Stimulated activated naive CD8-positive, alpha-beta T cell treated with anti-CD3 and anti-CD28 coated beads, Interleukin-15, amount 100 ng/mL, for 72 hours (primary cell): Measurements from ENCODE around the gene CSE1L.
"Not testable (repeated sequence)": the region's sequence is repeated elsewhere in the genome, so short reads cannot be mapped to it uniquely, and the experiment has no call there.

Source experiments
- ATAC-seq: fragments of 150-1000 bp; cut with Tn5 transposase; 2 replicates; pipeline ENCODE4 v1.10.0; 2021; ENCODE audit warnings: mild to moderate bottlenecking, moderate library complexity
- DNase-seq, 2 donors: peaks; one replicate each; pipeline ENCODE4 v3.0.0; 2021 to 2022
- H3K27ac Mint-ChIP-seq, 2 donors: one replicate each; pipeline ENCODE4 v1.8.0; 2022; ENCODE audit warnings: mild to moderate bottlenecking in 2 of 2, mixed read lengths in 2 of 2, moderate library complexity in 2 of 2
- H3K27me3 Mint-ChIP-seq: one replicate; pipeline ENCODE4 v1.8.0; 2022; ENCODE audit warnings: mixed read lengths
- H3K4me1 Mint-ChIP-seq: one replicate; pipeline ENCODE4 v1.8.0; 2022; ENCODE audit warnings: mild to moderate bottlenecking, mixed read lengths
- H3K4me3 Mint-ChIP-seq, 2 donors: one replicate each; pipeline ENCODE4 v1.8.0; 2022; ENCODE audit warnings: mild to moderate bottlenecking in 2 of 2, mixed read lengths in 2 of 2, moderate library complexity in 1 of 2
- H3K9me3 Mint-ChIP-seq, 2 donors: one replicate each; pipeline ENCODE4 v1.8.0; 2022; ENCODE audit warnings: mixed read lengths in 2 of 2

The CSE1L gene

GRCh38 chr20:49039854-49040253, 6.3 kb upstream of the CSE1L start:
- Mint-ChIP-seq H3K4me3 (no peak overlapping the region), H3K4me1 (peaks cover 16% of the 10 kb centered on the region), H3K27ac (peak overlapping the region in 1 of 2 donors; percentile 21), H3K9me3 (no peaks in the 10 kb centered on the region), H3K27me3 (no peaks in the 10 kb centered on the region)
- DNase-seq: no peak
- ATAC-seq: no peak

DNA sequence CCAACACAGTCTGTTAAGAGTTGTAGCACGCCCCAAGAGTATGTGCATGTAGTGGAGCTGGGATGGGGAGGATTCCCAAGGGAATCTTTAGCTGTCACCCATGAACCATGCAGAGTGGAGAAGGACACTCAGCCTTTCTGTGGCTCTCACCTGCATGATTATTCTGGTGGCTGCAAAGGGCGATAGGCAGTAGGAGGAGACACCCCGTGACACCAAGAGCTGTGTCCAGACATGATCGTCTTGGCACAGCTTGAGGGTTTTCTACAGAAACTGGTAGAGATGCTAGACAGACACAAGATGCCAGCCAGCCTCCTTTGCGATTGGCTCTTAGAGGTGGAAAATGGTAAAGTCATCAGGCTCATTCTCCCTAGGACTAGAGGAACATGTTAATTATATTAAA, 3.1 kb upstream of the CSE1L start:
- no peaks in the 10 kb centered on the region for H3K9me3 Mint-ChIP-seq
- peaks cover 23% of the 10 kb centered on the region for H3K4me1 Mint-ChIP-seq
- H3K27me3 Mint-ChIP-seq: no peaks in the 10 kb centered on the region
- DNase-seq (no peak), ATAC-seq (no peak)
- H3K27ac Mint-ChIP-seq: peak overlapping the region in 1 of 2 donors; percentile 59
- H3K4me3 Mint-ChIP-seq: no peak overlapping the region

DNA sequence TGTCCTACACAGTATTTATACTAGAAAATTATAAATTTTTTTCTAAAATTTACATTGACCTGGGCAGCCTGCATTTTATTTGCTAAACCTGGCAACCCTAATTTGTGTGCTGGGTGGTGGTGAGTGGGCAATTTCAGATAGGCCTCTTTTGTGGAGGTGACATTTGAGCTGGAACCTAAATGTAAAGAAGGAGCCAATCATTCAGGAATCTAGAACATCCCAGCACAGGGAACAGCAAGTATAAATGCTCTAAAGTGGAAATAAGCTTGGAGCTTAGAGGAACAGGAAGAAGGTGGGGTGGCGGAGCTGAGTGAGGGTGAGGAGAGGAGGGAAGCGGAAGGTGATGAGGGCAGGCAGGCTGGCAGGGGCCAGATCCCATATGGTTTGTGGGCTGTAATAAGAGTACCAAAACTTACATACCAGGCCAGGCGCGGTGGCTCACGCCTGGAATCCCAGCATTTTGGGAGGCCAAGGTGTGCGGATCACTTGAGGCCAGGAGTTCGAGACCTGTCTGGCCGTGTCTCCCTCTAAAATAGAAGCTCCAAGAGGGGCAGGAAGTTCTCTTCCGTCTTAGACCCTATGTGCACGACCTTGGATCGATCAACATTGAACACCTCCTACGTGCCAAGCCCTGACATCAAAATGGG, 549 bp upstream of the CSE1L start:
- no peaks in the 10 kb centered on the region for H3K27me3 Mint-ChIP-seq
- no peaks in the 10 kb centered on the region for H3K9me3 Mint-ChIP-seq
- H3K4me3 Mint-ChIP-seq: peak overlapping the region; percentile 95 to 99
- H3K4me1 Mint-ChIP-seq: peaks cover 25% of the 10 kb centered on the region
- peak overlapping the region; percentile 100 for H3K27ac Mint-ChIP-seq
- no peak for DNase-seq
- no peak for ATAC-seq

DNA sequence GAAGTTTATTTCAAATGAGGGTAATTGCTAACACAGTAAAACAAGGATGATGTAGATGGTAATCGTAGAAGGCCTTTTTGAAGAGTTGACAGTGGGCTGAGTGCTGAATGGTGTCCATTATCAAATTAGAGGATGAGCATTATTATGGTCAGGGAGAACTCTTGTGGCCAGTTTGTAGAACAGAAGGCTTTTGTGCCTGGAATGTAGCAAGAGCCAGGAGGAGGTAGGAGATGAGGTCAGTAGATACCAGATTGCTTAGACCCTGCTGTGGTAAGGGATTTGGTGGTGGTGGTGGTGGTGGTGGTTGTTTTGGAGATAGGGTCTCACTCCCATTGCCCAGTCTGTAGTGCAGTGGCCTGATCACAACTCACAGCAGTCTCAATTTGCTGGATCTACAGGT, 6.2 kb downstream of the CSE1L start:
- peak overlapping the region in 1 of 2 donors; percentile 23 for H3K27ac Mint-ChIP-seq

GRCh38 chr20:49054056-49054643, 8.0 kb downstream of the CSE1L start:
- Mint-ChIP-seq H3K27me3 (no peaks in the 10 kb centered on the region), H3K27ac (no peak overlapping the region), H3K9me3 (no peaks in the 10 kb centered on the region), H3K4me3 (no peak overlapping the region), H3K4me1 (peaks cover 39% of the 10 kb centered on the region)
- DNase-seq (no peak), ATAC-seq (no peak)

More for the DNA sequence above, 6.2 kb downstream of the CSE1L start:
- Mint-ChIP-seq H3K27me3 (no peaks in the 10 kb centered on the region), H3K4me3 (no peak overlapping the region), H3K9me3 (no peaks in the 10 kb centered on the region), H3K4me1 (peaks cover 54% of the 10 kb centered on the region)
- DNase-seq (no peak), ATAC-seq (no peak)

DNA sequence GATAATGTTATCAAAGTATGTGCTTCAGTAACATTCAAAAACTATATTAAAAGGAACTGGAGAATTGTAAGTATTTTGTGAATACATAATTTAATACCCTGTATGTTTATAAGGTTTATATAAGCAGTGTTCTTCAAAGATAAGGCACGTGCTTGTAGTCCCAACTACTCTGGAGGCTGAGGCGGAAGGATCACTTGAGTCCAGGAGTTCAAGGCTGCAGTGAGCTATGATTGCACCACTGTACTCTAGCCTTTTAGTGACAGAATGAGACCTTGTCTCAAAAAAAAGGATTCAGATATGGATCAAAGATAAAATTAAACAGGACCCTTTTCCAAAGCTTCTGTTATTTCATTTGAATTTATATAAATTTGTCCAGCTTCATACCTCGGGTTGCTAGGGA, 17.2 kb downstream of the CSE1L start:
- no peak overlapping the region for H3K27ac Mint-ChIP-seq
- H3K4me3 Mint-ChIP-seq: no peak overlapping the region
- no peaks in the 10 kb centered on the region for H3K27me3 Mint-ChIP-seq
- no peaks in the 10 kb centered on the region for H3K4me1 Mint-ChIP-seq
- H3K9me3 Mint-ChIP-seq: no peaks in the 10 kb centered on the region
- DNase-seq: no peak
- no peak for ATAC-seq

DNA sequence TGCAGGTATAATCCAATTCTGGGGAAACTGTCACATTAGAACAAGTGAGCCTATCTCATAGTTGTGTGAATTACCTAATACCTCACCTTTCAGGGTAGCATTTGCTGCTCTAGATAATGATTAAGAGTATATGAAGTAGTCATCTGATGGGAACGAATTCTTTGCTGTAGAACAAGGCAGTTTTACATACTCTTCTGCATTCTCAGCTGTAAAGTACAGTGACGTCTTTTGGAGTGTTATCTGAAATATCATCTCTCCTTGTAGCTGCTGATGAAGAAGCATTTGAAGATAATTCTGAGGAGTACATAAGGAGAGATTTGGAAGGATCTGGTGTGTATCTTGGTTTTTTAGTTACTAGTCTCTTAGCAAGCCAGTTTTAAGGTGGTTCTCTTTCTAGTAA, 28.4 kb downstream of the CSE1L start:
- Mint-ChIP-seq H3K27me3 (no peaks in the 10 kb centered on the region), H3K9me3 (no peaks in the 10 kb centered on the region), H3K4me1 (no peaks in the 10 kb centered on the region), H3K27ac (peak overlapping the region in 1 of 2 donors; percentile 60), H3K4me3 (no peak overlapping the region)
- ATAC-seq (no peak), DNase-seq (no peak)

GRCh38 chr20:49078310-49078709, 32.2 kb downstream of the CSE1L start:
- H3K27ac Mint-ChIP-seq: no peak overlapping the region
- H3K27me3 Mint-ChIP-seq: no peaks in the 10 kb centered on the region
- ATAC-seq (no peak), DNase-seq (no peak)
- no peaks in the 10 kb centered on the region for H3K9me3 Mint-ChIP-seq
- H3K4me1 Mint-ChIP-seq: no peaks in the 10 kb centered on the region
- H3K4me3 Mint-ChIP-seq: no peak overlapping the region

- not testable (repeated sequence) for H3K27ac Mint-ChIP-seq, H3K4me3 Mint-ChIP-seq, H3K27me3 Mint-ChIP-seq, H3K9me3 Mint-ChIP-seq, DNase-seq, H3K4me1 Mint-ChIP-seq, ATAC-seq
These were observed 36.2 kb downstream of the CSE1L start for GRCh38 chr20:49082295-49082694.

DNA sequence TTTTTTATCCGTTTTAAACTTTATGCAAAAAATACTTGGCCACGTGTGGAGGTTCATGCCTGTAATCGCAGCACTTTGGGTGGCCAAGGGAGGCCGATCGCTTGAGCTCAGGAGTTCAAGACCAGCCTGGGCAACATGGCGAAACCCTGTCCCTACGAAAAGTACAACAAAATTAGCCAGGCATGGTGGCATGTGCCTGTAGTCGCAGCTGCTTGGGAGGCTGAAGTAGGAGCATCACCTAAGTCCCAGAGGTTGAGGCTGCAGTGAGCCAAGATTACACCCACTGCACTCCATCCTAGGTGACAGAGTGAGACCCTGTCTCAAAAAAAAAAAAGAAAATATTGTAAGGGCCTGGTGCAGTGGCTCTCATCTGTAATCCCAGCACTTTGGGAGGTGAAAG, 45.0 kb downstream of the CSE1L start:
- no peak for ATAC-seq
- no peaks in the 10 kb centered on the region for H3K4me1 Mint-ChIP-seq
- no peaks in the 10 kb centered on the region for H3K27me3 Mint-ChIP-seq
- H3K4me3 Mint-ChIP-seq: no peak overlapping the region
- H3K27ac Mint-ChIP-seq: peak overlapping the region in 1 of 2 donors; percentile 19
- H3K9me3 Mint-ChIP-seq: no peaks in the 10 kb centered on the region
- no peak for DNase-seq

GRCh38 chr20:49091762-49092161, 45.6 kb downstream of the CSE1L start:
- no peak for ATAC-seq
- H3K27ac Mint-ChIP-seq: no peak overlapping the region
- H3K27me3 Mint-ChIP-seq: no peaks in the 10 kb centered on the region
- H3K4me3 Mint-ChIP-seq: no peak overlapping the region
- H3K9me3 Mint-ChIP-seq: no peaks in the 10 kb centered on the region
- DNase-seq: no peak
- H3K4me1 Mint-ChIP-seq: no peaks in the 10 kb centered on the region

GRCh38 chr20:49096203-49096730, 50.2 kb downstream of the CSE1L start:
- DNase-seq: no peak
- ATAC-seq: no peak
- H3K27ac Mint-ChIP-seq: no peak overlapping the region
- no peaks in the 10 kb centered on the region for H3K27me3 Mint-ChIP-seq
- no peaks in the 10 kb centered on the region for H3K9me3 Mint-ChIP-seq
- peaks cover 8% of the 10 kb centered on the region for H3K4me1 Mint-ChIP-seq
- H3K4me3 Mint-ChIP-seq: no peak overlapping the region

DNA sequence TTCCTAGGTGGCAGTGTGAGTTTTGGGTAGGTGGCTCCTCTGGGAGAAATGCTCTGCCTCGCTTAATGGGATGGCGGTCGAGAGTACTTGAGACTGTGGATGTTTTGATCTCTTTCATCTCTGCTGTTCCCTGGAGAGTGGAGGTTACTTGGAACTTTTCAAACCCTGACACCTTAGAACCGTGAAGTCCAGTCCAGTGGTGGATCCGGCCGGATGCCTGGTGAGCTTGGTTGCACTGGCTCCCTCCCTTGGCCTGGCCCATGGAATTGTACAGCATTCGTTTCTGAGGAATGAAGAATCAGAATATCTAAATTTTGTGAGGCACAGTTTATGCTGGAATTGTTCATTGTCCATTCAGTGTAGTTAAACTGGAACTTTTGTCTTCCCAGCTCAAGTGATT, 51.0 kb downstream of the CSE1L start:
- H3K9me3 Mint-ChIP-seq: no peaks in the 10 kb centered on the region
- ATAC-seq (no peak), DNase-seq (no peak)
- no peaks in the 10 kb centered on the region for H3K27me3 Mint-ChIP-seq
- no peak overlapping the region for H3K4me3 Mint-ChIP-seq
- H3K4me1 Mint-ChIP-seq: peaks cover 10% of the 10 kb centered on the region
- H3K27ac Mint-ChIP-seq: no peak overlapping the region

- H3K27ac Mint-ChIP-seq: no peak overlapping the region
- peaks cover 10% of the 10 kb centered on the region for H3K4me1 Mint-ChIP-seq
- ATAC-seq: no peak
- no peaks in the 10 kb centered on the region for H3K27me3 Mint-ChIP-seq
- H3K9me3 Mint-ChIP-seq: no peaks in the 10 kb centered on the region
- no peak overlapping the region for H3K4me3 Mint-ChIP-seq
- no peak for DNase-seq
These were observed 52.0 kb downstream of the CSE1L start for GRCh38 chr20:49098136-49098535.

DNA sequence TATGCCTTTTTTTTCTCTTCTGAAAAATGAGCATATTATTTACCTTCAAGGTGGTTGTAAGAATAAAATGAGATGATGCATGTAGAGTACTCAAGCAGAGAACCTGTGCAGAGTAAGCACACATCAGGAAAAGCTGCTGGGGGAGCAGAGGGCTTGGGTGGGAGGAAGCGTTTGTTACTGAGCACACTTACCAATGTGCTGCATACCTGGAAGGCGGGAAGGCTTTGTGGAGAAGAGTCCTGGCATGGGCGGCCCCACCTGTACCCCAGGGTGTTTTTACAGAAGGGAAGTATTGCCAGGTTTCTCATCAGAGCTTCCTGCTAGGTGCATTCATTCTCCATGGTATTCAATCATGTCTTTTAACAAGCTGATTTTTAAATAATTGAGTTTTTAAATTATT, 52.9 kb downstream of the CSE1L start:
- ATAC-seq: no peak
- Mint-ChIP-seq H3K4me3 (no peak overlapping the region), H3K9me3 (no peaks in the 10 kb centered on the region), H3K27ac (peak overlapping the region in 1 of 2 donors; percentile 42), H3K27me3 (no peaks in the 10 kb centered on the region), H3K4me1 (peaks cover 10% of the 10 kb centered on the region)
- DNase-seq: no peak

- not testable (repeated sequence) for H3K4me1 Mint-ChIP-seq, DNase-seq, ATAC-seq, H3K27ac Mint-ChIP-seq, H3K9me3 Mint-ChIP-seq, H3K4me3 Mint-ChIP-seq, H3K27me3 Mint-ChIP-seq
These were observed 54.2 kb downstream of the CSE1L start for GRCh38 chr20:49100292-49100691.

DNA sequence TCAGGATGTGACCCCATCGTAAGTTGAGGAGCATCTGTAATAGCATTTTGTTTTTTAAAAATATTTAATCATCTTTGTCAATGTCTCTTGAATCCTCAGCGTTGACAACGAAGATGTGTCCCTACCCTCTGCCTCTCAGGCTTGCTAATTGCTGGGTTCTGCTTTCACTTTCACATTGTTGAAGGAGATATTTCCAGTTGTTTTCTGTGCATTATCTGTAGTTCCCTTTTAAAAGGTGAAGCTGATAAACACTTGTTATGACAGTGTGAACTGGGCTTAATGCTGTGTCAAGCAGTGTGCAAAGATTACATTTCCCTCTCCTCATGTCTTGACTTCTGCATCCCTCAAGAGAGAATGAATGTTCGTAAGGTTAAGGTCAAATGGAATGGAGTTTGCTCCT, 54.9 kb downstream of the CSE1L start:
- H3K4me1 Mint-ChIP-seq: peaks cover 10% of the 10 kb centered on the region
- H3K9me3 Mint-ChIP-seq: no peaks in the 10 kb centered on the region
- ATAC-seq: no peak
- no peak for DNase-seq
- no peak overlapping the region for H3K27ac Mint-ChIP-seq
- H3K4me3 Mint-ChIP-seq: no peak overlapping the region
- H3K27me3 Mint-ChIP-seq: no peaks in the 10 kb centered on the region
